Fibroblast of skin of left quadriceps (primary cell): Measurements from ENCODE around the gene JAZF1.

Experiments
- DNase-seq, 2 experiments: peaks; one replicate each; pipeline ENCODE4 v3.0.0-alpha.2; 2013; ENCODE audit warnings: low read depth in 2 of 2

Gene JAZF1

GRCh38 chr7:28008911-28009310, 171.7 kb downstream of the JAZF1 start:
- DNase-seq = no peak

GRCh38 chr7:28008171-28008570, 172.4 kb downstream of the JAZF1 start:
- DNase-seq = no peak

- no peak for DNase-seq
These were observed 174.1 kb downstream of the JAZF1 start for GRCh38 chr7:28006491-28006890.

- no peak for DNase-seq
These were observed 174.8 kb downstream of the JAZF1 start for GRCh38 chr7:28005847-28006231.

GRCh38 chr7:28005075-28005846, 175.3 kb downstream of the JAZF1 start:
- no peak for DNase-seq

GRCh38 chr7:28003408-28003807, 177.2 kb downstream of the JAZF1 start:
- no peak for DNase-seq

- DNase-seq = no peak
These were observed 178.0 kb downstream of the JAZF1 start for GRCh38 chr7:28002638-28003037.

- DNase-seq = no peak
These were observed 178.7 kb downstream of the JAZF1 start for GRCh38 chr7:28001896-28002295.

- no peak for DNase-seq
These were observed 180.8 kb downstream of the JAZF1 start for GRCh38 chr7:27999829-28000228.

GRCh38 chr7:27998382-27998781, 182.2 kb downstream of the JAZF1 start:
- DNase-seq = no peak

- no peak for DNase-seq
These were observed 183.3 kb downstream of the JAZF1 start for GRCh38 chr7:27997188-27997707.

GRCh38 chr7:27996141-27996540, 184.5 kb downstream of the JAZF1 start:
- DNase-seq = no peak

- DNase-seq = no peak
These were observed 185.4 kb downstream of the JAZF1 start for GRCh38 chr7:27995228-27995627.

GRCh38 chr7:27994639-27995038, 186.0 kb downstream of the JAZF1 start:
- DNase-seq = peak; percentile 39 to 42

- DNase-seq = no peak
These were observed 187.7 kb downstream of the JAZF1 start for GRCh38 chr7:27992755-27993493.

- DNase-seq = peak; percentile 28 to 33
These were observed 188.5 kb downstream of the JAZF1 start for GRCh38 chr7:27992097-27992496.

- no peak for DNase-seq
These were observed 189.5 kb downstream of the JAZF1 start for GRCh38 chr7:27991006-27991528.

- no peak for DNase-seq
These were observed 204.1 kb downstream of the JAZF1 start for GRCh38 chr7:27976531-27976930.

- no peak for DNase-seq
These were observed 207.0 kb downstream of the JAZF1 start for GRCh38 chr7:27973625-27974024.

GRCh38 chr7:27972276-27972675, 208.3 kb downstream of the JAZF1 start:
- no peak for DNase-seq

- no peak for DNase-seq
These were observed 209.3 kb downstream of the JAZF1 start for GRCh38 chr7:27971171-27971812.

GRCh38 chr7:27970350-27970749, 210.2 kb downstream of the JAZF1 start:
- DNase-seq = no peak
